GM18873 (cell line): ENCODE results near the gene TMEM178A.
"Not testable (repeated sequence)": the region's sequence is repeated elsewhere in the genome, so short reads cannot be mapped to it uniquely, and the experiment has no call there.

Experiments
- ATAC-seq: cut with Tn5 transposase; IDR thresholded peaks from one replicate; pipeline ENCODE4 v1.9.1; 2021; ENCODE audit warnings: mild to moderate bottlenecking, moderate library complexity, moderate number of reproducible peaks; ENCODE audit not compliant: unreplicated experiment, low FRiP score

The TMEM178A gene

DNA sequence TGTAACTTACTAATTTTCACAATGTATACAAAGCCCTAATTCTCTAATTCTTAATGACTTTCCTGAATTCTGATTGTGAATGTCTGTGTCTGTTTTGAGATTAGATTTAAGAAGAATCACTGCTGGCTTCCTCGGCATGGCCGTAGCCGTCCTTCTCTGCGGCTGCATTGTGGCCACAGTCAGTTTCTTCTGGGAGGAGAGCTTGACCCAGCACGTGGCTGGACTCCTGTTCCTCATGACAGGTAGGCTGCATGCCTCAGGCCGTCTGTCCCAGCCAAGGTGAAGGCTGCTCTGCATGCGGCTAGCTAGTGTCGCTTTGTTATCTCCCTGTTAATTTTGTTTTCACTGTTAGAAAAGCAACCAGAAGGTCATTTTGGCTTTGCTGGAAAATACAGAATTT is 41.2 kb downstream of the TMEM178A start:
- no peak for ATAC-seq

- no peak for ATAC-seq
Measured at GRCh38 chr2:39708003-39708402, 42.3 kb downstream of the TMEM178A start.

DNA sequence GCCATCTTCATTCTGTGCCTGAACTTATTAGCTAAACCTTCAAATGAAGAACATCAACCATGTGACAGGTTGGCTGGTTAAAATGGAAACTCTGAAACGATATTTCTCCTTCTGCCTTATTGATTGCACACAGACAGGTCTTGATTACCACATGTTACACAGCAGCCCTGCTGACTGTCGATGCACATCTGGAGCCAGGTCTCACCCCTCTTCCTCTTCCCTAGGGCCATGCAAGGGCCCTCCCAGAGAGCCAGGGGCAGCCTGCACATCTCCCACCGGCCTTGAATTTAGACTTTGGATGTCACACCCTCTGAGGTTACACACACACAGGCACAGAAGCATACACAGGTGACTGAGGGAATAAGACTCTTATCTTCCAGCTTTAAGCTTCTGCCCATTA is 45.1 kb downstream of the TMEM178A start:
- no peak for ATAC-seq

GRCh38 chr2:39712953-39713352 is 47.2 kb downstream of the TMEM178A start:
- ATAC-seq = no peak

DNA sequence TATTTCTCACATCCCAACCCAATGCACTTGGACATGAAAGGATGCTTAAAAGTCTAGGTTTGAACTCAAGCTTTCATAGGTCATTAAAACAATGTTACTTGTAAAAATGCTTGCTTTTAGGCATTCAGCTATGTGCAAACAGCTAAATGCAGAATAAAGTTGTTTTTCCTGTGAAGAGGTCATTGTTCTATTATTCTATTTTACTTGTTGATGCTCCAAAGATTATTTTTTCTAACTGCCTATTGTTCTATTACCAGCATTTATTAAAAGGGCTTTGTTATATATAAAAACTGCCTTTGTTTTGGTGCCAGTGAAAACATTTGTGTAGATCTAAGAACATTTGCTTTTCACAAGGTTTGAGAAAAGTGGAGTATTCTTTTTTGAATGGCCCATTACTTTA is 49.4 kb downstream of the TMEM178A start:
- no peak for ATAC-seq

- no peak for ATAC-seq
Measured at GRCh38 chr2:39715822-39716221, 50.1 kb downstream of the TMEM178A start.

DNA sequence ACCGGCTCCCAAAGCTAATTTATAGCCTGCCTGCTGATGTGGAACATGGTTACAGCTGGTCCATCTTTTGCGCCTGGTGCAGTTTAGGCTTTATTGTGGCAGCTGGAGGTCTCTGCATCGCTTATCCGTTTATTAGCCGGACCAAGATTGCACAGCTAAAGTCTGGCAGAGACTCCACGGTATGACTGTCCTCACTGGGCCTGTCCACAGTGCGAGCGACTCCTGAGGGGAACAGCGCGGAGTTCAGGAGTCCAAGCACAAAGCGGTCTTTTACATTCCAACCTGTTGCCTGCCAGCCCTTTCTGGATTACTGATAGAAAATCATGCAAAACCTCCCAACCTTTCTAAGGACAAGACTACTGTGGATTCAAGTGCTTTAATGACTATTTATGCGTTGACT is 51.4 kb downstream of the TMEM178A start:
- ATAC-seq = no peak

GRCh38 chr2:39718483-39718882 is 52.8 kb downstream of the TMEM178A start:
- ATAC-seq = no peak

DNA sequence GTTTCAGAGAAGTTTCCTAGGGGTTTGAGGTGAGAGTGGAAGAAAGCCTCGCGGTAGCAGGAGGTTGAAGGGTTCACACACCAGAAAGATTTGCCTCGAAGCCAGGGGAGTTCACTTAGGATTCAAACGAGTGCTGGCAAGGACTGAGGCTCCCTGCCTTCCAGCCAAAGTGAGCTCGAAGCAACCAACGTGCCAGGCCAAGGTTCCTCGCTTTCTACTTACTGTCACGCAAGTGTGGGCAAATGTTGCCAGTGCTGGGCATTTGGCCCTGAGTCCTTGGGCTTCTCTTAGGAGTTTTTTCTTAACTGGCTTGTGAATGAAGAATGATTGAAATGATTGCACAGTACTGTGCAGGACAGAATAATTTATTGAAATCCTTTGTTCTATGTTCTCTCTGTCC is 53.6 kb downstream of the TMEM178A start:
- no peak for ATAC-seq

DNA sequence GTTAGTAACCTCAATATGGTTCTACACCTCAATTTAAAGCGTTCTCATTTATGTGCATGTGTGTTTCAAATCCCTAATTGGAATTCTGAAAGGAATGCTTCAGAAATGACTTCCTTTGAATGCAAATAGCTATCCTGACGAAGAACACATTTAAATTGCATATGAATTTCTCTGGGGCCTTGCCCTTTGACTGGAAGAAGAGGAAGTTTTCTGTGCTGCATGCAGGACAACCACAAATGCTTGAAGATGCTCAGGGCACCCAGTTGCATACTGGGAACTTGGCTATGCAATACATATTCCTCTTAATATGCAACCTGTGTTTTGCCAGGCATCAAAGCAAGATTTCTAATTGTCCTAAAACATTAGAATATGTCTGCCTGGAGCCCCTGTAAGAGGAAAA is 55.3 kb downstream of the TMEM178A start:
- ATAC-seq = no peak

DNA sequence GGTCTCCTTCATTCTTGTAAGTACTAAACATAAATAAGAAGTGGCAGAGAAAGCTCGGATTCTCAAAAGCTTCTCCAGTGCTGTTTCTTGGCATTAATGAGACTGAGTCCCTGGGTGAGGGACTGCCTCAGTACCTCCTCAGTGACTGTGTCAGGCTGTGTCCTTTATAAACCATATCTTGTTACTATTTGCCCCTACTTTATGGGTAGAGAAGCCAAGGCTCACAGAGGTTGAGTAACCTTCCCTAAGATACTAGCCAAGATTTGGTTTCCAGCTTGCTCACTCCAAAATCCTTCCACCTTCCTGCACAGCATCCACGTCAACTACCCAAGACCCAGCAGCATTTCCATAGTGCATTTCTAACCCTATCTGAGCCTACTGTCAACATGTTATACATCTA is 57.8 kb downstream of the TMEM178A start:
- no peak for ATAC-seq

DNA sequence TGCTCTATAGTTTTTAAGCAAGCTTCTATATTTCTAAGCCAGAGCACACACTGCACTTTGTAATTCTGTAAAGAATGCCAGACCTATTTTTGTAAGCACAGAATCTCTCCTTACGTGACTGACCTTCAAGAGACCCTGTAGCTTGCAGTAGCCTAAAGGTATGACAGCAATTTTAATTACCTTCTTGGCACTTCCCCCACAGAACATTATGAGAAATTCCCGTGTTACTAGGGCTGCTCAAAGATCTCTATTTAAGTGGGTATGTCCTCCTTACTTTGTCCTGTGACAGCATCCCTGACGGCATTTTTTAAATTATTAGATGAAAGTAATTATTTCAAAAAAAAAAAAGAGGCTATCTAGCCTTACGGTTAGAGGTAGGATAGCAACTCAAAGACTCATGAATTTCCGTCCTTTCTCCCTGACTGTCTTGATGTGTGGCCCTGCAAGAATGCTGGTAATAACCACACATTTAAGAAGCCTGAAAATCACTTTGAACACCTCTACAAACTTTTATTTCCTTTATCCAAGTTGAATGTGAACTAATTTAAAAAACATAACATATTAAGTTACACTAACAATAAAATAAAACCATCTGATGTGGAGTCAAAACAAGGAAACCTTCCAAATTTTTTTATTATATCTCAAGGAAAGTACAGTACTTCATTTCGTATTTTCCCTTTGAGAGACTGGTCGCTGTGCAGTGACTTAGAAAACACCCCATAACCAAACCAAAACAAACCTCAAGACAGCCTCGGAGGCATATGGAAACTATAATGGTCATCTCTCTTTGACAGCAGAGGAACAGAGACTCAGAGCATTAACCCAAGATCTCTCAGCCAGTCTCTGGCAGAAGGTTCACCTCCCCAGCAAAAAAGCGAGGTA is 58.5 kb downstream of the TMEM178A start:
- no peak for ATAC-seq

DNA sequence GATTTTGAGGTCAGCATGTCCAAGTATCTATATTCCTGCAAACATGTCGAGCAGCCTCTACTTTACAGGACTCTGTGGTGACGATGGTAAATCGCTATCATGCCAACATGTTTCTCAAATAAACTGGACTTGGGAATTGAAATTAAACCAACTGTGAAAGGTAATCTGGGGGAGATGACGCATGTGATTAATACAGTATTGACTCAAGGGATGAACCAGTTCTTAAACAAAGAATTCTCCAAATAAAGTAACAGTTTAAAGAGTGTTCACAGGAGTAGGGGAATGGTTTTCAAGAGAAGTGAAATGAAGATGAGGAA is 59.1 kb downstream of the TMEM178A start:
- no peak for ATAC-seq

DNA sequence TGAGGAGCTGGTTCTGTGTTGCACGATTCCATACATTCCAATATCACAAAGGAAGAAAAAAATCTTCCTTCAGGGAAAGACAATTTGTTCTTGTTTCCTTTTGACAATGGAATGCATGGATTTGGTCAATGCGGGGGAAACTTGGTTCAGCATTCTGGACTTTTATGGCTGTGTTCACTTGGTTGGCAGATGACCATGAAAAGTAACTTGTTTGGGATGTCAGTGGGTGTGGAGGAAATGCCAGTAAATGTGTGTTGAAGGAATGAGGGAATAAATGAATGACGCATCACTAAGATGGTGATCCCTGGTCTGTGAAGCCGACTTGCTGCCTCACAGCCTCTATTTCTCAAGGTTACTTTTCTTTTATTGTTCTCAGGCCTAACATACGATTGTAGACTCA is 59.7 kb downstream of the TMEM178A start:
- no peak for ATAC-seq

DNA sequence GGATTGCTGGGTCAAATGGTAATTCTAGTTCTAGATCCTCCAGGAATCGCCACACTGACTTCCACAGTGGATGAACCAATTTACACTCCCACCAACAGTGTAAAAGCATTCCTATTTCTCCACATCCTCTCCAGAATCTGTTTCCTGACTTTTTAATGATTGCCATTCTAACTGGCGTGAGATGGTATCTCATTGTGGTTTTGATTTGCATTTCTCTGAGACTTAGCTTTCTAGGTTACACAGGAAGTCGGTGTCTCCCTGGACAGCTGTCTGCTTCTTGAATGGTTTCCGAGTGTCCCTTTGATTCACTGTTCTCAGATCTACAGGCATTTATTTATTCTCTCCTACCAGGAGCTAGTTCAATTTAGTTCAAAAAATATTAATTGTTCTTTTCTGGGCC is 62.4 kb downstream of the TMEM178A start:
- ATAC-seq = not testable (repeated sequence)

DNA sequence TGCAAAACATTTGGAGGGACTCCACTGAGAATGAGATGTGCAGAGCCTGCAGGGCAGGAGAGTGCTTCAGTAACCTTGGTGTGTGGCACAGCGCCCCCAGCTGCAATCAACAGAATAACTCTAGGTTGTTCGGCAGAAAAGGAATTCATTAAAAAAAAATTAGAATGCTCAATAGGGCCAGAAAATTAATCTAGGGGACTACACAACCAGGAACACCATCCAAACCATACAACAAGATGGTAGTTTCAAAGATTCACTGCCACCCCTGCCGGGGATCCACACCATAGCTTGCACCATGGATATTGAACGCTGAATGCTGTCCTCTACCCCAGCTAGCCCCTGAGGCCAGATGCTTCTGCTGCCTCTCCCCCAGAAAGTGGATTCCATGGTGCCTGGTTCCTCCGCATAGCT is 63.2 kb downstream of the TMEM178A start:
- no peak for ATAC-seq

DNA sequence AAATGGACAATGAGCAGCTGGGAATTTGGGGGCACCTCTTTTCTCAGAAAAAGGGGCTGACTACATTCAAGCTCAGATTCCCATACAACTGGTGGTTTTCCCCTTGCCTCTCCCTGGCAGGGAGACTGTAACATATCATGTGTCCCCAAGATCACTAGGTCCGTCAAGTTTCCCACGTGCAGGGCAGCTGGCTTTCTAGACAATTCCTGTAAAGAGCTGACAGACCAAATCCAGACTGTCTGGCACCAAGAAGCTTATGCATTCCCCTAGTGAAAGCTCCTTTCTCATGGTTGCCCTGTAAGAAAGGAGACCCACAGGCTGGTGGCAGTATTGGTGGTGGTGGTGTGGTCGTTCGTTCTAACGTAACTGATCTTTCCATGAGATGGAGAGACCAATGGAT is 64.6 kb downstream of the TMEM178A start:
- no peak for ATAC-seq

- no peak for ATAC-seq
Measured at GRCh38 chr2:39730685-39731302, 65.1 kb downstream of the TMEM178A start.

GRCh38 chr2:39731546-39731945 is 65.8 kb downstream of the TMEM178A start:
- ATAC-seq = no peak

- no peak for ATAC-seq
Measured at GRCh38 chr2:39732482-39732881, 66.8 kb downstream of the TMEM178A start.

DNA sequence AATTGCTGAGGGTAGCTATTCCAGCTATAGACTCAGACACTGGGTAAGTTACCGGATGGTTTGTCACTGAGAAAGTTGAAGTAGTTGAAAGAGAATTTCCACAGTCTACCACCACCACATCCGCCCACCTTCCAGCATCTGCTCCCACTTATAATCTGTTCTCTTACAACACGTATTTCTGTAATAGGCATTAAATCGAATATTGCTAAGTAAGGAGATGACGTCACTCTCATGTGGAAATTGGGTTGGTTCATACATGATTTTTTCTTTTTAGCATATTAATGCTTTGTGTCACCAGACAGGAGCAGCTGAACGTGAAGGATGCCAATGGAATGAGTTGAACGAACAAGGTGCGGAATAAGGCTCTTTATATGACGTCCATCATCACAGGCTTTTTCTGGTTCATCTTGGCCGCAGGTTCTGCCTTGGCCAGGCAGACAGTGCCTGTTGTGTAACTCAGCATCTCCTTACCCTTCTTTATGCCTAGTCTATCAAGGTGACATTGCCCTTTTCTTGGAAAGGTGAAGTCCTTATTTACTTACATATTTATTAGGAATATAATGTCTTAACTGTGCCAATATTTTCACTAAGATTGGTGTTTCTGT is 67.5 kb downstream of the TMEM178A start:
- no peak for ATAC-seq

DNA sequence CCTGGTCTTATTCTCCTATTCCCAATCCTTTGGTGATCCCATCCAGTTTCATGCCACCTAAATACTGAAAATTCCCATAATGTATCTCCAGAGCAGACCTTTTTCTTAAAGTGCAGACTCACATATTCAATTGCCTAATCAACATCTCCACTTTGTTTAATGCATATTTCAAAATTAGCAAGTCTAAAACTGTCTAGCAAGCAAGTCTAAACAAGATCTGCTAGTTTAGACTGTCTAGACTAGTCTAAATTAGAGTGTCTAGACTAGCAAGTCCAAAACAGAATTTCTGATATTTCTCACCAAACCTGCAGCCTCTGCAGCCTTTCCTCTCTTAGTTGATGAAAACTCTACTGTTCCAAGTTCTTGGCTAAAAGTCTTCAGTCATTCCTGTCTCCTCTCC is 68.7 kb downstream of the TMEM178A start:
- ATAC-seq = no peak
